HUES64 (cell line): ENCODE results near the gene AMT.

Experiments
- H3K27ac ChIP-seq: 2 replicates; pipeline ENCODE4 v1.7.0; 2013; ENCODE audit warnings: low read depth, low read length, inconsistent platforms
- H3K27me3 ChIP-seq: 2 replicates; pipeline ENCODE4 v1.6.1; 2013; ENCODE audit warnings: mild to moderate bottlenecking, low read length; ENCODE audit not compliant: insufficient read depth
- H3K36me3 ChIP-seq: 2 replicates; pipeline ENCODE4 v1.6.1; 2013; ENCODE audit warnings: mild to moderate bottlenecking, low read length; ENCODE audit not compliant: insufficient read depth
- H3K4me1 ChIP-seq: 2 replicates; pipeline ENCODE4 v1.6.1; 2013; ENCODE audit warnings: mild to moderate bottlenecking, low read length, moderate library complexity; ENCODE audit not compliant: insufficient read depth
- H3K4me3 ChIP-seq: 2 replicates; pipeline ENCODE4 v1.5.1; 2013; ENCODE audit warnings: mild to moderate bottlenecking, low read length, moderate library complexity
- H3K9ac ChIP-seq: 2 replicates; pipeline ENCODE4 v1.6.1; 2013; ENCODE audit warnings: mild to moderate bottlenecking, low read depth, low read length
- H3K9me3 ChIP-seq: 2 replicates; pipeline ENCODE4 v1.6.1; 2013; ENCODE audit warnings: low read depth, low read length; ENCODE audit not compliant: insufficient read depth
- WGBS: fragments of 150-250, 120-280 bp; methylation state at CpG from one replicate; pipeline ENCODE4 v1.1.7; 2013; ENCODE audit warnings: missing lambda C conversion rate; 5-methylcytosine and 5-hydroxymethylcytosine counted together

Gene AMT

DNA sequence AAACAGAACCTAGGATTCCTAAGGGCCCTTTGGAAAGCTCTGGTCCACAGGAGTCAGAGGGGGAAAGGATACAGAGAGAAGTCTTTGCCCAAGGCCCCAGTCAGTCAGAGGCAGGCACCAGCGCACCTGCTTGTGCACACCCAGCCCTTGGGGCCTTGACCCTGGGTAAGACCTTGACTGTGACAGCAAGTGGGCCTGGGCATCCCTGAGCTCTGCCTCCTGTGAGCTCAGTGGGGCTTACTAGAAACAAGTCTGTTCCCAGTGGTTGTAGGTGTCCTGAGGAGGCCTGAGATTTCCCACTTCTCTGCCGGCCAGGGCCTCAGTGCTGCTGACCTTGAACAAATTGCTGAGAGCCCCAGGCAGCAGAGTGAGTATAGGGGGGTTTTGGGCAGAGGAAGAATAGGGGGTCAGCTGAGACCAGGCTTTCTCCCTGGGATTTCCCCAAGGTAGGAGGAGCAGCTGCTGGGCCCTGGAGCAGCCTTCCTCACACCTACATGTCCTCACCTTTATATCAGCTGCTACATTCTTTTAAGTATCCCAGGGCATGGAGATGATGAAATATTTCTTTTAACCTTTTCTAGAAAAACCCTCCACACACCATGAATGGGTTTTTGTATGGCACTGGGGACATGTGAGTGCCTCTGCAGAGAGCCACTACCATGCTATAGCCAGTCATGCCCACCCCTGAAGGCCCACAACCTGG, 38.1 kb upstream of the AMT start:
- Histone ChIP-seq H3K27me3 (no peaks in the 10 kb centered on the region), H3K9me3 (no peaks in the 10 kb centered on the region), H3K27ac (peak overlapping the region; percentile 87), H3K9ac (peak overlapping the region; percentile 54), H3K4me3 (no peak overlapping the region), H3K4me1 (peaks cover 38% of the 10 kb centered on the region), H3K36me3 (no peaks in the 10 kb centered on the region)
- whole genome bisulfite sequencing = 81% methylated on average over 2 of the region's 2 CpGs

DNA sequence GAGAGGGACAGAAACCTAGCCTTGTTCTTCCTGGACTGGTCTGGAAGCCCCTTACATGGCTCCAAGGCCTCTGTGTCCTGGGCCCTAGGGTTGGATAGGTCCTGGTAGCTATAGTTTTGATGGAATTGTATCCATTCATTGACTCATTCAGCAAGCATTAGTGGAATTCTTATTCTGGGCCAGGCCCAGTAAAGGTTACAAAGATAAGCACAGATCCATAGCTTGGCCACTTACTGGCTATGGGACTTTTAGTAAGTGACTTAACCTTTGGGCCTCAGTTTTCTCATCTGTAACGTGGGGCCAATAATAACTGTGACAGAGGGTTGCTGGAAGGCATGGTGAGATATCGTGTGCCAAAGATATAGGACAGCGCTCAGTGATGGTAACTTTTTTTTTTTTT, 34.2 kb upstream of the AMT start:
- no peak overlapping the region for H3K27ac ChIP-seq
- 92% methylated on average over 3 of the region's 3 CpGs for WGBS
- peaks cover 36% of the 10 kb centered on the region for H3K4me1 ChIP-seq

GRCh38 chr3:49454898-49455681, 32.8 kb upstream of the AMT start:
- Histone ChIP-seq H3K4me3 (no peak overlapping the region), H3K27ac (0 out of 2 replicates have a peak overlapping the region, but pooled peaks have one; percentile 20), H3K9me3 (no peaks in the 10 kb centered on the region), H3K9ac (no peak overlapping the region), H3K36me3 (no peaks in the 10 kb centered on the region), H3K27me3 (no peaks in the 10 kb centered on the region), H3K4me1 (peaks cover 22% of the 10 kb centered on the region)
- 83% methylated on average over 3 of the region's 3 CpGs for WGBS

More for the DNA sequence above, 34.2 kb upstream of the AMT start:
- H3K27me3 ChIP-seq = no peaks in the 10 kb centered on the region
- H3K9me3 ChIP-seq = no peaks in the 10 kb centered on the region
- no peaks in the 10 kb centered on the region for H3K36me3 ChIP-seq
- H3K4me3 ChIP-seq = no peak overlapping the region
- no peak overlapping the region for H3K9ac ChIP-seq

DNA sequence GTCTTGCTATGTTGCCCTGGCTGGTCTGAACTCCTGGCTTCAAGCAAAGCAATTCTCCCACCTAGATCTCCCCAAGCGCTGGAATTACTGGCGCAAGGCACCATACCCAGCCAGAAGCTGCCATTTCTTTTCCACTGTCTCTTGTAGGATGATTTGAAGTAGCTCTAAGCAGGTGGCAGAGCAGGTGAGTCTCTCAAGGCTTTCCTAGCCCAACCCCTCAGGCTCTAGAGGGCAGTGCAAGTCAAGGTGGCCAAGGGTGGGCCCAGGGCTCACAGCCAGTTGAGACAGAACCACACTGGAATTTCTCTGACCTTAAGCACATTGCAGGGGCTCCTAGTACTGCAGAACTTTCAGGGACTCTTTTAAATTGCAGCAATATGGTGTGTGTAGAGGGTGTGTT, 32.2 kb upstream of the AMT start:
- no peaks in the 10 kb centered on the region for H3K9me3 ChIP-seq
- H3K4me3 ChIP-seq = no peak overlapping the region
- H3K9ac ChIP-seq = no peak overlapping the region
- no peak overlapping the region for H3K27ac ChIP-seq
- H3K36me3 ChIP-seq = no peaks in the 10 kb centered on the region
- H3K27me3 ChIP-seq = no peaks in the 10 kb centered on the region
- peaks cover 16% of the 10 kb centered on the region for H3K4me1 ChIP-seq
- WGBS = 78% methylated on average over 2 of the region's 2 CpGs

DNA sequence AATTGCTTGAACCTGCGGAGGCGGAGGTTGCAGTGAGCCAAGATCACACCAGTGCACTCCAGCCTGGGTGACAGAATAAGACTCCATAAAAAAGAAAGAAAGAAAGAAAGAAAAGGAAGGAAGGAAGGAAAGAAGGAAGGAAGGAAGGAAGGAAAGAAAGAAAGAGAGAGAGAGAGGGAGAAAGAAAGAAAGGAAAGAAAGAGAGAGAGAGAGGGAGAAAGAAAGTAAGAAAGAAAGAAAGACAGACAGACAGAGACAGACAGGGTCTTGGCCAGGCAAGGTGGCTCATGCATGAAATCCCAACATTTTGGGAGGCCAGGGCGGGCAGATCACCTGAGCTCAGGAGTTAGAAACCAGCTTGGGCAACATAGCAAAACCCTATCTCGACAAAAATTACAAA, 31.3 kb upstream of the AMT start:
- Histone ChIP-seq H3K36me3 (no peaks in the 10 kb centered on the region), H3K4me3 (no peak overlapping the region), H3K27me3 (no peaks in the 10 kb centered on the region), H3K4me1 (peaks cover 8% of the 10 kb centered on the region), H3K27ac (no peak overlapping the region), H3K9me3 (no peaks in the 10 kb centered on the region), H3K9ac (no peak overlapping the region)
- WGBS = 95% methylated on average over 4 of the region's 4 CpGs

- WGBS = 98% methylated on average over 5 of the region's 5 CpGs
- Histone ChIP-seq H3K9me3 (no peaks in the 10 kb centered on the region), H3K27me3 (no peaks in the 10 kb centered on the region), H3K4me3 (no peak overlapping the region), H3K36me3 (no peaks in the 10 kb centered on the region), H3K27ac (no peak overlapping the region), H3K9ac (no peak overlapping the region), H3K4me1 (no peaks in the 10 kb centered on the region)
Measured at GRCh38 chr3:49445391-49445790, 23.1 kb upstream of the AMT start.

DNA sequence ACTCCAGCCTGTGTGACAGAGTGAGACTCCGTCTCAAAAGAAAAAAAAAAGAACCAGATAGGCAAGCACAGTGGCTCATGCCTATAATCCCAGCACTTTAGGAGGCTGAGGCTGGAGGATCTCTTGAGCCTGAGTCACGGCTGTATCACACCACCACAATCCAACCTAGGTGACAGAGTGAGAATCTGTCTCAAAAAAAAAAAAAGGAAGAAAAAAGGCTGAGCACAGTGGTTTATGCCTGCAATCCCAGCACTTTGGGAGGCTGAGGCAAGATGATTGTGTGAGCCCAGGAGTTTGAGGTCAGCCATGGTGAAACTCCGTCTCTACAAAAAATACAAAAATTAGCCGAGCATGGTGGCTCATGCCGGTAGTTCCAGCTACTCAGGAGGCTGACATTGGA, 12.5 kb upstream of the AMT start:
- H3K4me1 ChIP-seq = peaks cover 4% of the 10 kb centered on the region; the same call in 1 of the 2 replicates
- WGBS = 88% methylated on average over 5 of the region's 5 CpGs
- H3K27me3 ChIP-seq = no peaks in the 10 kb centered on the region
- H3K36me3 ChIP-seq = no peaks in the 10 kb centered on the region
- no peak overlapping the region for H3K27ac ChIP-seq
- no peak overlapping the region for H3K4me3 ChIP-seq
- H3K9ac ChIP-seq = no peak overlapping the region
- no peaks in the 10 kb centered on the region for H3K9me3 ChIP-seq

DNA sequence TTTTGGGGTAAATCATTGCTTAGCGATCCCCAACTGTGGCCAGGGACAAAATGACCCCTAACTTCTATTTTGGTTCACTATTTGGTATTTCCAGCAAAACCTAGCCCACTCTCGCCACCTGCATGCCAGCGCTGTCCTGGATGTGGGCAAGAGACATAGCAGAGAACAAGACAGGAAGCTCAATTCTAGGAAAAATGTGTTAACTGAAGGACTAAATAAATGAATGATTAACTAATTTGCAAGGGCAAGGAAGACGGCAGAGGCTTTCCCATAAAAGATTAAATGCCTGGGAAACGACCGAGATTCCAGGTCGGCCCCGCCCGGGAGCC, 6.4 kb upstream of the AMT start:
- Histone ChIP-seq H3K9me3 (no peaks in the 10 kb centered on the region), H3K9ac (peak overlapping the region; percentile 27; the same call in 1 of the 2 replicates), H3K36me3 (no peaks in the 10 kb centered on the region), H3K4me3 (peak overlapping the region; percentile 74), H3K27ac (no peak overlapping the region), H3K27me3 (no peaks in the 10 kb centered on the region), H3K4me1 (peaks cover 4% of the 10 kb centered on the region; the same call in 1 of the 2 replicates)
- 18% methylated on average over 9 of the region's 9 CpGs for WGBS

- peaks cover 9% of the 10 kb centered on the region; the same call in 1 of the 2 replicates for H3K4me1 ChIP-seq
- WGBS = 100% methylated on average over 1 of the region's 2 CpGs
- H3K27ac ChIP-seq = no peak overlapping the region
- H3K27me3 ChIP-seq = no peaks in the 10 kb centered on the region
- H3K4me3 ChIP-seq = no peak overlapping the region
- no peaks in the 10 kb centered on the region for H3K9me3 ChIP-seq
- H3K36me3 ChIP-seq = no peaks in the 10 kb centered on the region
- no peak overlapping the region for H3K9ac ChIP-seq
Measured at GRCh38 chr3:49427586-49427985, 5.3 kb upstream of the AMT start.

- WGBS = 95% methylated on average over 6 of the region's 6 CpGs
- no peaks in the 10 kb centered on the region for H3K9me3 ChIP-seq
Measured at GRCh38 chr3:49424816-49425215, 2.5 kb upstream of the AMT start.

DNA sequence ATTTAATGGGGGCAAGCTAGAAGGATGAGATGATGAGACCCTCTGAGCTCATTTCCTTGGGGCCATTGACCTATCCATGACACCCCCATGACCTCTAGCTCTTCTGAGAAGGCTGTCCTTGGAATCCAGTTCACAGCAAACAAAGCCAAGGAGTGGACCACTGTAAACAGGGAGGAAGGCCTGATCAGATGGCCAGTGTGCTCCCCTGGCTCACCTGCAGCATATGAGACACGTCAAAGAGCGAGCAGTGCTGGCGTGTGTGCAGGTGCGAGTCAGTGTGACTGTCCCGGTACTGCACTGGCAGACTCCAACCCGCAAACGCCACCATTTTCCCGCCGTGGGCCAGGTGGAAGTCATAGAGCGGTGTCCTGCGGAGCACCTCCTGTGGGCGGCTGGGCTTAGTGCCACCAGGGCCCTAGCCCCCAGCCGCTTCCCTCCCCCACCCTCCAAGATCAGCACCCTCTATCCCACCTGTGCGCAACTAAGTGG, 339 bp downstream of the AMT start:
- 37% methylated on average over 14 of the region's 14 CpGs for WGBS
- Histone ChIP-seq H3K4me3 (peak overlapping the region; percentile 79), H3K36me3 (peaks cover 3% of the 10 kb centered on the region; the same call in 1 of the 2 replicates), H3K9ac (peak overlapping the region; percentile 80), H3K27ac (peak overlapping the region; percentile 80), H3K9me3 (no peaks in the 10 kb centered on the region), H3K4me1 (peaks cover 8% of the 10 kb centered on the region; the same call in 1 of the 2 replicates), H3K27me3 (no peaks in the 10 kb centered on the region)

More at GRCh38 chr3:49424816-49425215, 2.5 kb upstream of the AMT start:
- Histone ChIP-seq H3K27me3 (no peaks in the 10 kb centered on the region), H3K9ac (no peak overlapping the region), H3K27ac (no peak overlapping the region), H3K4me3 (no peak overlapping the region), H3K4me1 (peaks cover 9% of the 10 kb centered on the region; the same call in 1 of the 2 replicates), H3K36me3 (no peaks in the 10 kb centered on the region)
